ENCODE data around the gene GRK5.

GRK5 gene

GRCh38 chr10:119348106-119348505 is 140.7 kb downstream of the GRK5 start:
- Histone ChIP-seq H2BK5ac (ENCODE audit: low read depth, low read length, poor library complexity) (no peak overlapping the region), H2BK12ac (ENCODE audit: low read length) (no peak overlapping the region), H3K9me3 (ENCODE audit: insufficient read depth, low read depth, low read length) (peaks cover 4% of the 10 kb centered on the region), H2BK120ac (ENCODE audit: insufficient read depth, low read length, poor library complexity) (no peak overlapping the region), H3K23ac (ENCODE audit: low read length) (no peak overlapping the region), H3K79me2 (ENCODE audit: control insufficient read depth, insufficient read depth, low read length, poor library complexity) (no peaks in the 10 kb centered on the region), H3K4ac (ENCODE audit: low read depth, low read length) (no peak overlapping the region), H4K8ac (ENCODE audit: low read depth, low read length) (no peak overlapping the region), H3K27ac (ENCODE audit: low read depth, low read length) (no peak overlapping the region), H3K27me3 (ENCODE audit: insufficient read depth, low read length) (no peaks in the 10 kb centered on the region), H3K4me3 (ENCODE audit: low read depth, low read length) (no peak overlapping the region), H4K91ac (ENCODE audit: low read depth, low read length) (no peak overlapping the region), H3K4me1 (ENCODE audit: control insufficient read depth in 1 of 2, insufficient read depth in 2 of 2, low read length in 2 of 2) (no peaks in the 10 kb centered on the region), H2AK5ac (ENCODE audit: low read length) (no peak overlapping the region), H4K12ac (ENCODE audit: low read depth, low read length) (no peak overlapping the region), H3K36me3 (ENCODE audit: control insufficient read depth in 1 of 2, insufficient read depth in 2 of 2, low read length in 2 of 2) (no peaks in the 10 kb centered on the region), H3K9ac (ENCODE audit: low read length) (no peak overlapping the region), H3K79me1 (ENCODE audit: low read length) (no peaks in the 10 kb centered on the region), H2AFZ (ENCODE audit: insufficient read depth, low read length, poor library complexity) (no peak overlapping the region), H3K18ac (ENCODE audit: low read length) (no peak overlapping the region), H3K4me2 (ENCODE audit: low read length) (no peak overlapping the region), H3K14ac (ENCODE audit: low read length) (no peak overlapping the region)
- no CpG with 5 or more reads among the region's 5 CpGs for WGBS (ENCODE audit: extremely low coverage, insufficient coverage, insufficient read length)
- DNase-seq = no peak

DNA sequence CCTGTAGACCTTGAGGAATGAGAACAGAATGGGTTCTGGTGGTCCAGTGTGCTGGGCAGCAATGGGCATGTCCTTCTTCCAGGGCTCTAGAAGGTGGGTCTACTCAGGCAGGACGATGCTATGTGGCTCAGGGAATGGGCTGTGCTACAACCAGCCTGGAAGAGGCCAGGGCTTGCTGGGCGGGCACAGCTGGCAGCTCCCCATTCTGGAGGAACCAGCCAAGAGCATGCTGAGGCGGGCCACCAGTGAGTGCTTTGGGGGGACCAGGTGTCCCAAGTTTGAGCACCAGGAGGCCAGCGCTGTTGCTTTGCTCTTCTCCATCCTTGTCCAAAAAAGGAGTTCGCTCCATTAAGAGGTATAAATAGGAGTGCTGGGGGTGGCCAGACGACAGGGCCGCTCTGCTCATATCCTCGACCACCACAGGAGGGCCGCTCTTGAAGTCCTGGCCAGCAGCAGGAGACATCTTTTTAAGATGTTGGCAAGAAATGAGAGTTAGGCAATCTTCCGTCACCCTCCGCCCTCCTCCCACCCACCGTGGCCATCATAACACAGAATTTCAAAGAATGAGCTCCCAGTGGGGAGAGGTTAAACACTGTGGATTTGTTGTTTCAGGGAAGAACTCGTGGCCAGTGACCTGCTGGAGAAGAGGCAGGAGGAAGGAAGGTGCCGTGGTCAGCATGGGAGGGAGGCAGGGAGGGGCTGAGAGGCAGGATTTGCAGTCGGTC is 141.3 kb downstream of the GRK5 start:
- H3K36me3 ChIP-seq (ENCODE audit: control insufficient read depth in 1 of 2, insufficient read depth in 2 of 2, low read length in 2 of 2) = no peaks in the 10 kb centered on the region
- H4K12ac ChIP-seq (ENCODE audit: low read depth, low read length) = no peak overlapping the region
- H2AFZ ChIP-seq (ENCODE audit: insufficient read depth, low read length, poor library complexity) = no peak overlapping the region
- H3K79me2 ChIP-seq (ENCODE audit: control insufficient read depth, insufficient read depth, low read length, poor library complexity) = no peaks in the 10 kb centered on the region
- H2BK5ac ChIP-seq (ENCODE audit: low read depth, low read length, poor library complexity) = no peak overlapping the region
- WGBS (ENCODE audit: extremely low coverage, insufficient coverage, insufficient read length) = no CpG with 5 or more reads among the region's 15 CpGs
- no peak overlapping the region for H3K18ac ChIP-seq (ENCODE audit: low read length)
- DNase-seq = no peak
- no peak overlapping the region for H3K4me3 ChIP-seq (ENCODE audit: low read depth, low read length)
- no peaks in the 10 kb centered on the region for H3K27me3 ChIP-seq (ENCODE audit: insufficient read depth, low read length)
- H2BK12ac ChIP-seq (ENCODE audit: low read length) = no peak overlapping the region
- no peaks in the 10 kb centered on the region for H3K79me1 ChIP-seq (ENCODE audit: low read length)
- H3K9me3 ChIP-seq (ENCODE audit: insufficient read depth, low read depth, low read length) = peaks cover 4% of the 10 kb centered on the region
- H3K4ac ChIP-seq (ENCODE audit: low read depth, low read length) = no peak overlapping the region
- no peak overlapping the region for H3K9ac ChIP-seq (ENCODE audit: low read length)
- H3K4me1 ChIP-seq (ENCODE audit: control insufficient read depth in 1 of 2, insufficient read depth in 2 of 2, low read length in 2 of 2) = no peaks in the 10 kb centered on the region
- no peak overlapping the region for H2AK5ac ChIP-seq (ENCODE audit: low read length)
- no peak overlapping the region for H2BK120ac ChIP-seq (ENCODE audit: insufficient read depth, low read length, poor library complexity)
- H4K8ac ChIP-seq (ENCODE audit: low read depth, low read length) = no peak overlapping the region
- no peak overlapping the region for H3K23ac ChIP-seq (ENCODE audit: low read length)
- H3K14ac ChIP-seq (ENCODE audit: low read length) = no peak overlapping the region
- H3K27ac ChIP-seq (ENCODE audit: low read depth, low read length) = no peak overlapping the region
- no peak overlapping the region for H3K4me2 ChIP-seq (ENCODE audit: low read length)
- H4K91ac ChIP-seq (ENCODE audit: low read depth, low read length) = no peak overlapping the region

GRCh38 chr10:119349341-119349740 is 142.0 kb downstream of the GRK5 start:
- no peak overlapping the region for H2AK5ac ChIP-seq (ENCODE audit: low read length)
- H2BK5ac ChIP-seq (ENCODE audit: low read depth, low read length, poor library complexity) = no peak overlapping the region
- H3K9ac ChIP-seq (ENCODE audit: low read length) = no peak overlapping the region
- no peak overlapping the region for H4K8ac ChIP-seq (ENCODE audit: low read depth, low read length)
- H2AFZ ChIP-seq (ENCODE audit: insufficient read depth, low read length, poor library complexity) = no peak overlapping the region
- peaks cover 4% of the 10 kb centered on the region for H3K9me3 ChIP-seq (ENCODE audit: insufficient read depth, low read depth, low read length)
- H4K12ac ChIP-seq (ENCODE audit: low read depth, low read length) = no peak overlapping the region
- no peak overlapping the region for H3K23ac ChIP-seq (ENCODE audit: low read length)
- WGBS (ENCODE audit: extremely low coverage, insufficient coverage, insufficient read length) = no CpG with 5 or more reads among the region's 5 CpGs
- H3K79me1 ChIP-seq (ENCODE audit: low read length) = no peaks in the 10 kb centered on the region
- H3K4me3 ChIP-seq (ENCODE audit: low read depth, low read length) = no peak overlapping the region
- H4K91ac ChIP-seq (ENCODE audit: low read depth, low read length) = no peak overlapping the region
- no peak overlapping the region for H3K14ac ChIP-seq (ENCODE audit: low read length)
- no peak overlapping the region for H3K18ac ChIP-seq (ENCODE audit: low read length)
- no peak overlapping the region for H3K27ac ChIP-seq (ENCODE audit: low read depth, low read length)
- H3K4me2 ChIP-seq (ENCODE audit: low read length) = no peak overlapping the region
- H2BK12ac ChIP-seq (ENCODE audit: low read length) = no peak overlapping the region
- no peak overlapping the region for H3K4ac ChIP-seq (ENCODE audit: low read depth, low read length)
- no peak overlapping the region for H2BK120ac ChIP-seq (ENCODE audit: insufficient read depth, low read length, poor library complexity)
- H3K36me3 ChIP-seq (ENCODE audit: control insufficient read depth in 1 of 2, insufficient read depth in 2 of 2, low read length in 2 of 2) = no peaks in the 10 kb centered on the region
- H3K4me1 ChIP-seq (ENCODE audit: control insufficient read depth in 1 of 2, insufficient read depth in 2 of 2, low read length in 2 of 2) = no peaks in the 10 kb centered on the region
- no peak for DNase-seq
- no peaks in the 10 kb centered on the region for H3K79me2 ChIP-seq (ENCODE audit: control insufficient read depth, insufficient read depth, low read length, poor library complexity)
- H3K27me3 ChIP-seq (ENCODE audit: insufficient read depth, low read length) = no peaks in the 10 kb centered on the region

DNA sequence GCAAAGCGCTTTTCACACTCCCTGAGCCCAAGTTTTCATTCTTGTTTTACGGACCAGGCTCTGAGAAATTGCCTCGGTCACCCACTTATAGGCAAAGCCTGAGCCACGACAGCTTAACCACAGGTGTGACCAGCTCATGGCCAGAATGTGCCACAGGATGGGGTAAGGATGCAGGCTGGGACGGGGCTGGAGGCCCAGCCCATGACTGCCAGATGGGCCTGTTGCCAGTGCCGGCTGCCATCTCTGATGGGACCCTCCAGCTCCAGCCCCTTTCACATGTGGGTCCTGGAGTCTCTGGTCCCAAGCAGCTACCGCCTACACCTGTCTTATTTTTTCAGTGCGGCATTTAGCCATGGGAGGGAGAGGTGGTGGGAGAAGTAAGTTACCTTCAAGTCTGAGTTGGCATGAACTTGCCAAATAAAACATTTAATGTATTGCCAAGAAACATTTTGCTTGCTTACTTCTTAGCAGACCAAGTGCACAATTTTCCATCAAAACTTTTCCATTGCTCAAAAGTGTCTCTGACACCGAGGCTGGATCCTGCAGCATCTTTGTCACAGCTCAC is 142.6 kb downstream of the GRK5 start:
- no peak overlapping the region for H2AFZ ChIP-seq (ENCODE audit: insufficient read depth, low read length, poor library complexity)
- H3K4me1 ChIP-seq (ENCODE audit: control insufficient read depth in 1 of 2, insufficient read depth in 2 of 2, low read length in 2 of 2) = no peaks in the 10 kb centered on the region
- no peak overlapping the region for H2BK5ac ChIP-seq (ENCODE audit: low read depth, low read length, poor library complexity)
- no peak overlapping the region for H2AK5ac ChIP-seq (ENCODE audit: low read length)
- H3K36me3 ChIP-seq (ENCODE audit: control insufficient read depth in 1 of 2, insufficient read depth in 2 of 2, low read length in 2 of 2) = no peaks in the 10 kb centered on the region
- no peak overlapping the region for H3K18ac ChIP-seq (ENCODE audit: low read length)
- H4K12ac ChIP-seq (ENCODE audit: low read depth, low read length) = no peak overlapping the region
- H3K4me2 ChIP-seq (ENCODE audit: low read length) = no peak overlapping the region
- H3K9ac ChIP-seq (ENCODE audit: low read length) = no peak overlapping the region
- WGBS (ENCODE audit: extremely low coverage, insufficient coverage, insufficient read length) = no CpG with 5 or more reads among the region's 9 CpGs
- no peak for DNase-seq
- no peak overlapping the region for H2BK120ac ChIP-seq (ENCODE audit: insufficient read depth, low read length, poor library complexity)
- H3K14ac ChIP-seq (ENCODE audit: low read length) = no peak overlapping the region
- no peak overlapping the region for H2BK12ac ChIP-seq (ENCODE audit: low read length)
- H3K79me1 ChIP-seq (ENCODE audit: low read length) = no peaks in the 10 kb centered on the region
- H3K27ac ChIP-seq (ENCODE audit: low read depth, low read length) = no peak overlapping the region
- H3K79me2 ChIP-seq (ENCODE audit: control insufficient read depth, insufficient read depth, low read length, poor library complexity) = no peaks in the 10 kb centered on the region
- H3K9me3 ChIP-seq (ENCODE audit: insufficient read depth, low read depth, low read length) = peaks cover 4% of the 10 kb centered on the region
- H4K8ac ChIP-seq (ENCODE audit: low read depth, low read length) = no peak overlapping the region
- no peak overlapping the region for H4K91ac ChIP-seq (ENCODE audit: low read depth, low read length)
- H3K23ac ChIP-seq (ENCODE audit: low read length) = no peak overlapping the region
- H3K27me3 ChIP-seq (ENCODE audit: insufficient read depth, low read length) = no peaks in the 10 kb centered on the region
- no peak overlapping the region for H3K4me3 ChIP-seq (ENCODE audit: low read depth, low read length)
- H3K4ac ChIP-seq (ENCODE audit: low read depth, low read length) = no peak overlapping the region
